HG03103 (cell line): ENCODE measurements around the gene ZBTB17.
"Not testable (repeated sequence)": the region's sequence is repeated elsewhere in the genome, so short reads cannot be mapped to it uniquely, and the experiment has no call there.

Experiments used
- ATAC-seq: cut with Tn5 transposase; IDR thresholded peaks from one replicate; pipeline ENCODE4 v1.9.1; 2021; ENCODE audit warnings: low read depth; ENCODE audit not compliant: unreplicated experiment

ZBTB17 gene

DNA sequence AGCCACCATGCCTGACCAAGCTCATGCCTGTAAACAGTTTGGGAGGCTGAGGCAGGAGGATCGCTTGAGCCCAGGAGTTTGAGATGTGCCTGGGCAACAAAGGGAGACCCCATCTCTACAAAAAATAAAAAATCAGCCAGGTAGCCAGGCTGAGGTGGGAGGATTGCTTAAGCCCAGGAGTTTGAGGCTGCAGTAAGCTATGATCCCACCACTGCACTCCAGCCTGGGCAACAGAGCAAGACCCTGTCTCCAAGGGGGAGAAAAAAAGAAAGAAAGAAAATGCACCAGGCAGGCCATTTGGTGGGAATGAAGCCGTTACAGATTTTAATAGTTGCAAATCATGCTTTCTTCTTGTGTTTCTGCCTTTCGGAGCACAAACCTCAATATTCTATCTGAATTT is 62.3 kb downstream of the ZBTB17 start:
- not testable (repeated sequence) for ATAC-seq

DNA sequence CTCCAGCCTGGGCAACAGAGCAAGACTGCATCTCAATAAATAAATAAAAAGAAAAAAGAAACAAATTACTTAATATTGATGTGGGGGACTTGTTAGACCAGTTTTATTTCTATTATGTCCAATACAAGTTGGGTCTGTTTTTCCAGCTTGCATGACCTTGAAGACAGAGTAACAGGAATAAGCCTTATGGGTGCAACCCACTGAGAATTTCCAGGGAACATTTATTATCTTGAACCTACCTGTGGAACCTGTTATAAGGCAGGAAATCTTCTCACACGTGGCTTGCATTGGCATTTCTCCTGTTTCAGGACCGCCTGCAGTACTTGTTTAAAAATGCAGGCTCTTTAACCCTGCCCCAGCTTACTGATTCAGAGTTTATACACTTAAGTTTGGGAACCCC is 64.0 kb downstream of the ZBTB17 start:
- ATAC-seq, result no peak

DNA sequence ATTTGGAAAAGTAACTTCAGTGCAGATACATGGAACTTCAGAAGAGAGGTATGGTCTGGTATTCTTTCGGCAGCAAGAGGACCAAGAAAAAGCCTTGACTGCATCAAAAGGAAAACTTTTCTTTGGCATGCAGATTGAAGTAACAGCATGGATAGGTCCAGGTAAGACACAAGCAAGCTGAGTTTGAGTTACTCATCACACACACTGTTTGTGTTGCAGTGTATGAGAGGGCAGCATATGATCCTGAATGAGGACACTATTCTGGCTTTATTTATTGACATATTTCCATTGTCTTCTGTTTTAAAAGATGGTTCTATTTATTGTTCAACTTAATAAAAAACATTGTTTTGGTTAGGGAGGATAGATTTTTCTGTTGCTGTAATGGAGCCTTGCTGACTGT is 64.8 kb downstream of the ZBTB17 start:
- ATAC-seq, result no peak

DNA sequence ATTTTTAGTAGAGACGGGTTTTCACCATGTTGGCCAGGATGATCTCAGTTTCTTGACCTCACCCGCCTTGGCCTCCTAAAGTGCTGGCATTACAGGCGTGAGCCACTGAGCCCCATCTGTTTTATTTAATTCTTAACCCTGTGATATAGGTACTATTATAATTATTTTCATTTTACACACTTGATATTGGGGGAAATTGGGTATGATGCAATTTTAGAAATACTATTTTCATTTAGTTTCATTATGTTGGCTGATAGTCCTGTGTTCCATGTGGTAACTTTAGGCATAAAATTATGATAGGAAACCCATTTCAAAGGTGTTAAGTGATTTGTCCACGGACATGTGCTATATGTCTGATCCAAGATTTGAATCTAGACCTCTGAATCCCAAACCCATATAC is 67.3 kb downstream of the ZBTB17 start:
- no peak for ATAC-seq

DNA sequence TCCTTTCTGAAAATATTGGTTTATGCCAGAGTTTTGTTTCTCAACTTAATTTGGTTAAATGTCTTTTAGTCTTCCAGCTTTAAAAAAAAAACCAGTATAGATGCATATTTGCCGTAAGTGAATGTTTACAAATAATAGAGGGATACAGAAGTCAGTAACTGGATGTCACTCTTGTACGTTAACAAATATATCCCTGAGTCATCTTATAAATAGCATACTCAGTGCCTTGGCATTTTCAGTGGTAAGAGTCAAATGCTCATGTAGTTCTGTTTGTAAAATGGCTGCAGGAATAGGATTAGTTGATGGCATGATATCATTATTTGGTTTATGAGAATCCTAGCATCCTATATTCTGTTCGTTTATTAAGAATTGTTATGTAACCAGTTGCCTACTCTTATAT is 73.0 kb downstream of the ZBTB17 start:
- no peak for ATAC-seq

DNA sequence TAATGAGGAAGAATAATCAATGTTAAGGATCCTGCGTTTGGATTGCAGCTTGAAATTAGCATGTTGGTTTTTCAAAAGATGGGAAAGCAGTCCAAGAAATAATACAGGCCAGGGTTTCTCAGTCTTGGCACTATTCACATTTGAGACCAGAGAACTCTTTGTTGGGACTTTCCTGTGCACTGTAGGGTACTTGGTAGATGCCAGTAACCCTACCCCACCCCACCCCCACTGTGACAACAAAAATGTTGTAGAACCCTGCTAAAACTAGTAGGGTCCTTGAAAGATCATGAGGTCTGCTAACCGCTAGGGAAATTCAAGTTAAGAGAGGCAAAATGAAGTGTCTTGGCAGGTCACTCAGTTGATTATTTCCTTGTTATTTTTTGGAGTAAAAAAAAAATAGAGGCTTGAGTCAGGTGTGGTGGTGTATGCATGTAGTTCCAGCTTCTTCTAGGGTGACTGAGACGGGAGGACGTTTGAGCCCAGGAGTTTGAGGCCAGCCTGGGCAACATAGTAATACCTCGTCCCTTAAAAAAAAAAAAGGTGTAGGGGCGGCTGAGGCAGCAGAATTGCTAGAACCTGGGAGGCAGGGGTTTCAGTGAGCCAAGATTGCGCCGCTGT is 75.1 kb downstream of the ZBTB17 start:
- ATAC-seq, result no peak

DNA sequence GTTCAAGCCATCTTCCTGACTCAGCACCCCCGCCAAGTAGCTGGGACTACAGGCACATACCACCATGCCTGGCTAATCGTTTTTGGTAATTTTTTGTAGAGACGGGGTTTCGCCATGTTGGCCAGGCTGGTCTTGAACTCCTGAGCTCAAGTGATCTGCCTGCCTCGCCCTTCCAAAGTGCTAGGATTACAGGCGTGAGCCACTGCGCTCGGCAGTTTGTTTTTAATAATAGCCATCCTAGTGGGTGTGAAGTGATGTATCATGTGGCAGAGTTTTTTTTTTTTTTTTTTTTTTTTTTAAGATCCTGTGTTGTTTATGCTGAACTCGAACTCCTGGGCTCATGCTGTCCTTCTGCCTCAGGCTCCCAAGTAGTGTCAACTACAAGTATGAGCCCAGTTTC is 76.6 kb downstream of the ZBTB17 start:
- no peak for ATAC-seq

DNA sequence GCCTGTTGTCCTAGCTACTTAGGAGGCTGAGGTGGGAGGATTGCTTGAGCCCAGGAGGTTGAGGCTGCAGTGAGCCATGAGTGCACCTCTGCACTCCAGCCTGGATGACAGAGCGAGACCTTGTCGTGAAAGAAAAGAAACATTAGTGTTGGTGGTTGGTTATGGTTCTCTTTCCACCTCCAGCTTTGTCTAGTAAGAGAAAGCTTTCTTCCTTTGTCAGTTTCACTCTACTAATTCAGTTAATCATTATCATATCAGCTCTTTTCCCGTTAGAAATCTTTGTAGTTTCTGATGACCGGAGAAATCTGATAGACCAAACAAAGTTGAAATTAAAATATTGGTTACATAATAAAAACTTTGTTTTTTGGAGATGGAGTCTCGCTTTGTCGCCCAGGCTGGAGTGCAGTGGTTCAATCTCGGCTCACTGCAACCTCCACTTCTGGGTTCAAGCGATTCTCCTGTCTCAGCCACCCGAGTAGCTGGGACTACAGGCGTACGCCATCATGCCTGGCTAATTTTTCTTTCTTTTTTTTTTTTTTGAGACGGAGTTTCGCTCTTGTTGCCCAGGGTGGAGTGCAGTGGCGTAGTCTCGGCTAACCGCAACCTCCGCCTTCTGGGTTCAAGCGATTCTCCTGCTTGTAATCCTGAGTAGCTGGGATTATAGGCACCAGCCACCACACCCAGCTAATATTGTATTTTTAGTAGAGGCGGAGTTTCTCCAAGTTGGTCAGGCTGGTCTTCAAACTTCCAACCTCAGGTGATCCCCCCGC is 78.9 kb downstream of the ZBTB17 start:
- not testable (repeated sequence) for ATAC-seq

DNA sequence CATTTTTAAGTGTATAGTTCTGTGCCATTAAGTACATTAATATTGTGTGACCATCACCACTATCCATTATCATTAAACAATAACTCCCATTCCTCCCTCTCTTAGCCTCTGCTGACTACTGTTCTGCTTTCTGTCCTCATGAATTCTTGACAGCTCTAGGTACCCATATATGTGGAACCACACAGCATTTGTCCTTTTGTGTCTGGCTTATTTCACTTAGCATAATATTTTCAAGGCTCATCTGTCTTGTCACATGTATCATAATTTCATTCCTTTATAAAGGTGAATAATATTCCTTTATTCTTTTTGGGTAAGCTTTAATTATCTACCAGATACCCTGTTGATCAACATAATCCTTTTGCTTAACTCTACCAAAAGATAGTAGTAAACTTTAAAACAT is 80.7 kb downstream of the ZBTB17 start:
- ATAC-seq, result no peak

DNA sequence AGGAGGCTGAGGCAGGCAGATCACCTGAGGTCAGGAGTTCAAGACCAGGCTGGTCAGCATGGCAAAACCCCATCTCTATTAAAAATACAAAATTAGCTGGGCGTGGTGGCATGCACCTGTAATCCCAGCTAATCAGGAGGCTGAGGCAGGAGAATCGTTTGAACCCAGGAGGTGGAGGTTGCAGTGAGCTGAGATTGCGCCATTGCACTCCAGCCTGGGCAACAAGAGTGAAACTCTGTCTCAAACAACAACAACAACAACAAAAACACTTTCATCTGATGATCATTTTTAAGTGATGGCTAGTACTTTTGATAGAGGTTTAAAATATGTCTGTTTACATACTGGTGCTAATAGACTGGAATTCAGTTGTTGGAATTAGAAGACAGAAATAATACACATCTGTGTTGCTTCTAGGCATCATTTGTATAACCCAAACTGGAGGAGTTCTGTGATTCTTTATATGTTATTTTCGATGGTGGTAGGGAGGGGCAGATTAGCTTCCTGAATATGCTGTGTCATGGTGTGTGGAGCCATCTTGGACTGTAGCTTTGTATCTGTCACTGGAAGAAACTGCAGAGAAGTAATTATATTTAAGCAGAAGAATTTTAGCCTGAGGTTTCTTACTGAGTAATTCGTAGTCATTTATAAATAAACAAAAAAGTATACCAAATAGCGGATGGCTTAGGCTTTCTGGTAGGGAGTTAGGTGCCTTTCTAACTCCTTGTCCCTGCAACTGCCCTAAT is 82.9 kb downstream of the ZBTB17 start:
- not testable (repeated sequence) for ATAC-seq
